GM21825 (cell line): Measurements from ENCODE around the gene FBXO11.

ENCODE experiments used
- ATAC-seq: cut with Tn5 transposase; IDR thresholded peaks from one replicate; pipeline ENCODE4 v1.9.1; 2021; ENCODE audit warnings: mild to moderate bottlenecking, moderate library complexity; ENCODE audit not compliant: unreplicated experiment

FBXO11 gene

DNA sequence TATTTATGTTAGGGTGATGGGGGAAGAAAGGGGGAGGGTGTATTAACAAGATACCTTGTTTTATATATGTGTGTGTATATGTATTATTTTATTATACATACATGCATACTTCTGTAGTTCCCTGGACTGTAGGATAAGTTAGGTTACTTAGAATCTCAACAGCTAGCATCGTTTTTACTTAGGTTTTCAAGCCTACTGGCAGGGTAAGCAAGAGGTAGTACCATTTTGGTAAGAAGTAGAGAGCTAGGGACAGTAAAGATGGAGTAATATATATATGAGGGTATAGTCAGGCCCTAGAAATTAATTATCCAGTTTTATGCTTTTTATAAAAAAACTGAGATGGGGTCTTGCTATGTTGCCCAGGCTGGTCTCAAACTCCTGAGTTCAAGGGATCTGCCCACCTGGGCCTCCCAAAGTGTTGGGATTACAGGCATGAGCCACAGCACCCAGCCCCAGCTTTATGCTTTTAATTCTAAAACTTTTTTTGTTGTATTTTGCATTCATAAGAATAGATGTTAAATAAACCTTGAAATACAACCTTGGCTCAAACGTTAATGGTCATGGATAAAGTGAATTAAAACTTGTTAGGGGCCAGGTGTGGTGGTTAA, 110.1 kb downstream of the FBXO11 start:
- ATAC-seq: no peak

DNA sequence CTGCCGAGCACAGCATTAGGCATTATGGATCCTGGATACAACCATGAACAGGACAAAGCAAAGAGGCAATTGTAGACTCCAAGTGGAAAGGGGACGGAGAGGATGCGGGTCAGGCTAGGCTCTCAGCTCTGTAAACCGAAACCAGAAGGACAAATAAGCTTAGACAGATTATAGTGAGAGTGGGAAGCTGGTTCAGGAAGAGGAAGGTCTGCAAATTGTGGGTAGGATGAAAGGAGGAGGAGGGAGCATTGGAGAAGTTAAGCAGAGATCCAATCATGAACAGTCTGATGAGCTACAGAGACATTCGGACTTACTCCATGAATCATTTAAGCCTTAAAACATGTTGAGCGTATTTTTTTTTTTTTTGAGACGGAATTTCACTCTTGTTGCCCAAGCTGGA, 120.3 kb downstream of the FBXO11 start:
- ATAC-seq: no peak

DNA sequence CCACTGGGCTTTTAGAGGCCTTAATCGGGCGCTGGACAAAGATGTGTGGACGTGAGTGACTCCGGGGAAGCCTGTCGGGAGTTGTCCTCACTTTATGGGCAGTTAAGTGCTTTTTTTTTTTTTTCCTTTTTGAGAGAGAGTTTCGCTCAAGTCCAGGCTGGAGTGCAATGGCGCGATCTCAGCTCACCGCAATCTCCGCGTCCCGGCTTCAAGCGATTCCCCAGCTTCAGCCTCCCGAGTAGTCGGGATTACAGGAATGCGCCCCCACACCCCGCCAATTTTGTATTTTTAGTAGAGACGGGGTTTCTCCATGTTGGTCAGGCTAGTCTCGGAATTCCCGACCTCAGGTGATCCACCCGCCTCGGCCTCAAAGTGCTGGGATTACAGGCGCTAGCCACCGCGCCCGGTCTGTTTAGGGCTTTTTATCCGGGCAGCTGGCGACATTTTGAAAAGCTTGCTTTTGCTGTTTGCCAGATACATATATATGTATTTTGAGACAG, 121.9 kb downstream of the FBXO11 start:
- no peak for ATAC-seq

GRCh38 chr2:47783486-47784351, 122.6 kb downstream of the FBXO11 start:
- ATAC-seq: peak; percentile 20

DNA sequence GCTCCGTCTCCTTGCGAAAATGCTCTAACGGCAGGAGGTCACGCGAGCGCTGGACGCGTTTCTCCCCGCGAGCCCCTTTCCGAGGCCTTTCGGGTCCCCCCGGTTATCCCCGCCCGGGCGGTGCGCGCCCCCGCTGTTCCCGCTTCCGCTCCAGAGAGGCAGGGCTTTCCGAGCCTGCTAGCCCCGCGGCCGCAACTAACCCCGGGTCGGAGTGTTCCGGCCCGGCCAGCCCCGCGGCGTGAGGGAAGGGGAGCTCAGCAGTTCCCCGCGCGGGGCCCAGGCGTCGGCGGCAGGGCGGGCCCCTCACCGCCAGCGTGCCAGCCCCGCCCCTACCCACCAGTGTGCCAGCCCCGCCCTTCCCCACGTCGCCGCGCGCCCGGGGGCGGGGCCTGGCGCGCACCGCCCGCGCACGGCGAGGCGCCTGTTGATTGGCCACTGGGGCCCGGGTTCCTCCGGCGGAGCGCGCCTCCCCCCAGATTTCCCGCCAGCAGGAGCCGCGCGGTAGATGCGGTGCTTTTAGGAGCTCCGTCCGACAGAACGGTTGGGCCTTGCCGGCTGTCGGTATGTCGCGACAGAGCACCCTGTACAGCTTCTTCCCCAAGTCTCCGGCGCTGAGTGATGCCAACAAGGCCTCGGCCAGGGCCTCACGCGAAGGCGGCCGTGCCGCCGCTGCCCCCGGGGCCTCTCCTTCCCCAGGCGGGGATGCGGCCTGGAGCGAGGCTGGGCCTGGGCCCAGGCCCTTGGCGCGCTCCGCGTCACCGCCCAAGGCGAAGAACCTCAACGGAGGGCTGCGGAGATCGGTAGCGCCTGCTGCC, 123.4 kb downstream of the FBXO11 start, which contains the start of gene MSH6:
MSH6 (plus strand) TSS at position 475 of the 815 bp plus-strand sequence; CDS start at position 564, 89 bp downstream.
- peak; percentile 86 for ATAC-seq

DNA sequence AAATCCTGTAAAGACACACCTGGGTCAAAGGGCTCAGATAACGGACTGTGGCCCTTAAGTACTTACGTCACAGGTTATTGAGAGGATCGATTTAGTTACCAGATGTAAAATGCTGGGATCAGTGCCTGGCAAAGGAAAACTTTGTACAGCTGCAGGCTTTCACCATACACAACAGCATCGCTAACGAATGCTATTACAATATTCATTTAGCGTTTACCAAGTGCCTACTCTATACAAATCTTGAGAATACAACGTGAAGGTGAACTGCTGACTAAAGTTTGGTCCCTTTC, 124.0 kb downstream of the FBXO11 start:
- no peak for ATAC-seq

- no peak for ATAC-seq
Observed at GRCh38 chr2:47779426-47779790, 126.9 kb downstream of the FBXO11 start.

DNA sequence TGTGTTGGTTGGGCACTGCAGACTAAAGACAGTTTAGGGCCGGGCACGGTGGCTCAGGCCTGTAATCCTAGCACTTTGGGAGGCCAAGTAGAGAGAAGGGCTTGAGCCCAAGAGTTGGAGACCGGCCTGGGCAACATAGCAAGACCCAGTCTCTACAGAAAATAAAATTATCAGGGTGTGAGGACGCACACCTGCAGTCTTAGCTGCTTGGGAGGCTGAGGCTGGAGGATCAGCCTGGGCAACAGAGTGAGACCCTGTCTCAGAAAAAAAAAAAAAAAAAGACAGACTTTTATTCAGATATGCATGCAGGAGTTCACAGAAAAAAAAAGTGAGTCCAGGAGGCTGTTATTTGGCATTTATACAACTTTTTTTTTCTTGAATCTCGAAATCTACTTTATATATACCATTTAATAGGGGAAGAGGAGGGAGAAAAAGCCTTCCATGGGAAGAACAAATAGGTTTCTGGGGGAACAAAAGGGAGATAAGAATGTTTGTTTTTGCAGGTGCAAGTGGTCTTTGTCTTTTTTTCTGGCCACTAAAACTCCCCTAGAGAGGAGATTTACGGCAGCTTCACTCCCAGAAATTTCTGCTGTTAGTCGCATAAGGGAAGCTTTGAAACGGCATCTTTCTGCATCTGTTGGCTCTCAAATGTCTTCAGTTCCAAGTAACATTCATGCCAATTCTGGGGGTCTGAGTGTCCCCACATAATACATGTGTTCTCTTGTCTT, 127.4 kb downstream of the FBXO11 start:
- no peak for ATAC-seq

DNA sequence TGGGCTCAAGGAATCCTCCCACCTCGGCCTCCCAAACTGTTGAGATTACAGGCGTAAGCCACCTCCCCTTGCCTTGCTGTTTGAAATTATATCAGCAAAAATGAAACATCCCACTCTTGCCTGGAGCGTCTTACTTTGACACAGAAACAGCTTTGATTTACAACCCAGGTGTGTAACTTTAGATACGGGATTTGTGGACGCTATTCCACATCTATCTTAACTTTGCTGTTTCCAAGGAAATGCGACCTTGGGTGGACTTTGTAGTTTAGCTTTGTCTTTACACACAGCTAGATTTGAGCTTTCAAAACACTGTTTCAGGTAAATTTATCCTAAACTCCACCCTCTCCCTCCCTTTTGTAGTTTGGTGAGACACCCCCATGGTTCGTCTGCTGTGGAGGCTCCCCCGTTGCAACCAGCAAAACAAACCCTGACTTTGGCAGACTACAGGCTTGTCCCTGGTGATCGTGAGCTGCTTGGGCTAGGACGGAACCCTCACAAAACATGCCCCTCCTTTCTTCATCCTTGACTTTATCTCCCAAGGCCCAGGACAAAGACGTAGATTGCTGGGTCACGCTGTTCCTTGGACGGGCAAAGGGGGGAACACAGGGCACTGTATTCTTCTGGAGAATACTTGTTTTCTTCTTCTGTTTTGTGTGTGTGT, 128.9 kb downstream of the FBXO11 start:
- no peak for ATAC-seq

GRCh38 chr2:47774567-47774966, 131.7 kb downstream of the FBXO11 start:
- ATAC-seq: no peak

- no peak for ATAC-seq
Observed at GRCh38 chr2:47772343-47772742, 134.0 kb downstream of the FBXO11 start.

GRCh38 chr2:47771211-47771610, 135.1 kb downstream of the FBXO11 start:
- ATAC-seq: no peak

DNA sequence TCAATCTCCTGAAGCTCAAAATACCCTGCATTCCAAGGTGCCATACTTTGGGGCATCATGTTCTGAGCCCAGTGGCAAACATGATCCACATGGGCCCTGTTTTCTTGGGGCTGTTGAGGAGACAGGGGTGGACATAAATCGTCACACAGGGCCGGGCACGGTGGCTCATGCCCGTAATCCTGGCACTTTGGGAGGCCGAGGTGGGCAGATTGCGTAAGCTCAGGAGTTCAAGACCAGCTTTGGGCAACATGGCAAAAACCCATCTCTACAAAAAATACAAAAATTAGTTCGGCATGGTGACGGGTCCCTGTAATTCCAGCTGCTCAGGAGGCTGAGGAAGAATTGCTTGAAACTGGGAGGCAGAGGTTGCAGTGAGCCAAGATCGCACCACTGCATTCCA, 137.0 kb downstream of the FBXO11 start:
- no peak for ATAC-seq

DNA sequence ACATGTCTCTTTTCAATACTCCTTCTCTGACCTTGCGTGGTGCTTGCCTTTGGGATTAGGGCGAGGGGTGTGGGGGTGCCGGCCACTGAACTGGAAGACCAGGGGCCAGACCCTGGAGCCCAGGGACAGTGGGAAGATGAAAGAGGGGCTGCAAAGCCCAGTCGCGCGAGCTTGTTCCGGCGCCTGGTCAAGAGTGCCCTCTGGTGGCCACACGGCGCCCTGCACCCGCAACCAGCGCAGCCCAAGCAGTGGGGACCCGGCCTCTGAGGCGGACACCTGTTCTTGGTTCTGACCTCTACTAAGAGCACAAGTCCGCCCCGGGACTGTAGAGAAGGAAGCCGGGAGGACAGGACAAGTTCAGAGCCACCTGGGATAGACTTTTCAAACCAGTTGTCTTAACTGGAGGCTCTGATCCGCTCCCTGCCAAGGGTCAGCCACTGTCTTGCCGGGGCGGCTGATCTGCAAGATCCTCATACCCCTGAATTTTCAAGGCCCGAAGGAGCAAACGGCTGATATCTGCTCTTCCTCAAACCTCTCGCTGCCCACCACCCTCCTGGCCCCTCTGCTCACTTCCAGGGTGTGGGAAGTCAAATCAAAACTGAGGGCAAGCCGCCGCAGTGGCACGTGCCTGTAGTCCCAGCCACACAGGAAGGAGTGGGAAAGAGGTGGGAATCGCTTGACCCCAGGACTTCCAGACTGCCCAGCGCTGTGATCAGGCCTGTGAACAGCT, 138.3 kb downstream of the FBXO11 start:
- peak; percentile 63 for ATAC-seq

DNA sequence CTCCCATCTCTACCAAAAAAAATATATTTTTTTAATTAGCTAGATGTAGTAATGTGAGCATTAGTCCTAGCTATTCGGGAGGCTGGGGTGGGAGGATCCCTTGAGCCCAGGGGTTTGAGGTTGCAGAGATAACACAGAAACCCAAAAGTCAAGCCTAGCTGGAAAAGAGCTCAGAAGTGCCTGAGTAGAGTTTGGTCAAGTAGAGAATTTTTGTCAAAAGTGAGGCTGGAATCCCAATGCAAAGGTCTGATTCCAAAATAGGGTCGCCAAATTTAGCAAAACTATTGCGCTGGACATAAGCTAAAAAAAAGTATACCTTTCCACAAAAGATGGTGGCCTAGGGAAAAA, 138.8 kb downstream of the FBXO11 start:
- no peak for ATAC-seq

DNA sequence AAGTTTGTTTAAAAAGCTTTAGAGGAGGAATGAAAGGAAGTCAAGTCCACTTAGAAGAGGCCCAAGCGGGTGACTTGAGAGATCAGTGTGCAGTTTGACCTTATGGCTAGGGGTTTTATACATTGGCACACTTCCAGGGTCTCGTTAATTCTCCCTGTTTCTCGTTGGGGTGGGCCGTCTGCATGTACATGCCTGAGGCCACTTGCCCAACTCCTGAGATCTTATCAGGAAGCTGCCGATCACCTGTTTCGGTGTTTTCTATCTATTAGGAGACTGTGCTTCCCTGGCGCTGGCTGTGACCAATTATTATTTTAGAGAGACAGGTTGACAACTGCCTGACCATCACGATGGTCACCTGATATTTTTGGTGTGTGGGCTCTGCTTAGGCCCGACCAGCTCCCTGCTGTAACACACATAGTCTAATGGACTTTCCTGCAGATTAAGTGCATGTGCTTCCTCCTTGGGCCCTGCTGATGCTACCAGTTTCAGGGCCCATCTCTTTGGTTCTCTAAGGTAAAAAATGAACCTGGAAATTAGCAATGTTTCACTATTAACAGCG, 154.4 kb downstream of the FBXO11 start:
- peak; percentile 41 for ATAC-seq

GRCh38 chr2:47747878-47748277, 158.4 kb downstream of the FBXO11 start:
- no peak for ATAC-seq

DNA sequence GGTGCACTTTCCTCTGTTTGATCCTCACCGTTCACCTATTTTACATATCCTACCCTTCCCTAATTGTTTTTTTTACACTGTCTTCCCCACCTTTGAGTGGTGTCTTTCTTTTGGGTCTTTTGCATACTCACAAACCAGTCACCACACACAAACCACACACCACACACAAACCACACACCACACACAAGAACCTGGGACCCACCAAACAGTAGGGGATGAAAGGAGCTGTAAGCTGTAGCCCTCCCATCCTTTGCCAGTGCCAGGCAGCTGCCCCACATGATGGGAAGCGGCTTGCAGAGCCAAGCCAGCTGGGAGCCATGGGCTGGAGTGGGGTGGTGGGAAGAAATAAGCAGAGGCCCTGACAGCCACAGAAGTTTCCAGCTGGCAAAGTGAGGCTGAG, 162.2 kb downstream of the FBXO11 start:
- ATAC-seq: no peak

- no peak for ATAC-seq
Observed at GRCh38 chr2:47741637-47742036, 164.7 kb downstream of the FBXO11 start.

- ATAC-seq: no peak
Observed at GRCh38 chr2:47741101-47741500, 165.2 kb downstream of the FBXO11 start.
